ENCODE data around the gene GBGT1. TPM values are rescaled to one million over a fixed set of nuclear protein-coding genes. Genes with fewer than 3 reads are reported as not detected.

The GBGT1 gene
- polyA plus RNA-seq, 1 of the 3 experiments (the other 2 are of a cell fraction): 0.51 TPM

GRCh38 chr9:133114886-133115603, 48.7 kb downstream of the GBGT1 start:
- Histone ChIP-seq H3K27me3 (ENCODE audit: insufficient read depth) (no peaks in the 10 kb centered on the region), H3K4me2 (no peak overlapping the region), H3K27ac (ENCODE audit: low read depth in 2 of 2, low read length in 1 of 2) (peak overlapping the region in 1 of 2 experiments; percentile 99; a peak in 2 of 4 replicates), H3K9me3 (no peaks in the 10 kb centered on the region), H3K4me3 (ENCODE audit: low read depth in 2 of 2, low read length in 1 of 2) (no peak overlapping the region; a peak in 1 of 4 replicates), H3K79me2 (ENCODE audit: insufficient read depth) (peaks cover 38% of the 10 kb centered on the region), H3F3A (replicated peaks; ENCODE audit: insufficient read depth) (no peaks in the 10 kb centered on the region), H3K4me1 (ENCODE audit: control insufficient read depth in 1 of 2, insufficient read depth in 2 of 2, low read depth in 1 of 2, low read length in 1 of 2) (peaks cover 22 to 83% of the 10 kb centered on the region in 2 experiments), H4K20me1 (ENCODE audit: insufficient read depth) (peaks cover 80% of the 10 kb centered on the region), H3K36me3 (replicated peaks in 1 of 2; ENCODE audit: control insufficient read depth in 1 of 2, insufficient read depth in 2 of 2, low read length in 1 of 2) (peaks cover 5 to 8% of the 10 kb centered on the region in 2 experiments), H3K9me2 (no peaks in the 10 kb centered on the region), H2AFZ (ENCODE audit: low read depth) (no peak overlapping the region), H3K9ac (no peak overlapping the region)
- no peak for DNase-seq
- 93% methylated on average over 8 of the region's 19 CpGs for WGBS (ENCODE audit: low lambda C conversion rate)
- CTCF ChIA-PET: interaction anchor here (0.6 to 30.3 kb wide), 10 partner anchors 9 to 215 kb away, joined by 3 to 810 read pairs (median 5); no protein-coding TSS in a partner anchor
- TF ChIP-seq TEAD4 (IDR thresholded peaks at IDR 0.05; ENCODE audit: borderline replicate concordance, insufficient read depth): no peak
- TF ChIP-seq GATA2 (CRISPR knock-in tag; IDR thresholded peaks at IDR 0.05): no peak
- POLR2A ChIA-PET: interaction anchor here (0.7 to 2.0 kb wide), 9 partner anchors 8 to 85 kb away, joined by 3 to 16 read pairs (median 4); partner anchors contain the start of genes GBGT1 and GTF3C5

- ChIA-PET POLR2A (interaction anchor here (0.7 to 2.0 kb wide), 10 partner anchors 9 to 84 kb away, joined by 3 to 16 read pairs (median 4); partner anchors contain the start of genes GBGT1 and GTF3C5), CTCF (interaction anchor here (0.9 to 30.3 kb wide), 7 partner anchors 12 to 92 kb away, joined by 3 to 810 read pairs (median 12); no protein-coding TSS in a partner anchor)
- H4K20me1 ChIP-seq (ENCODE audit: insufficient read depth): peaks cover 78% of the 10 kb centered on the region
- peak; percentile 85 for DNase-seq
- H3K27ac ChIP-seq (ENCODE audit: low read depth in 2 of 2, low read length in 1 of 2): peak overlapping the region; percentile 9 to 99; a peak in 3 of 4 replicates
- no peak overlapping the region for H2AFZ ChIP-seq (ENCODE audit: low read depth)
- H3K4me2 ChIP-seq: peak overlapping the region; percentile 63; the same call in 1 of the 2 replicates
- H3K4me1 ChIP-seq (ENCODE audit: control insufficient read depth in 1 of 2, insufficient read depth in 2 of 2, low read depth in 1 of 2, low read length in 1 of 2): peaks cover 15 to 78% of the 10 kb centered on the region in 2 experiments
- no peaks in the 10 kb centered on the region for H3K9me3 ChIP-seq
- TF ChIP-seq USF1 (IDR thresholded peaks at IDR 0.05; ENCODE audit: borderline replicate concordance, low read depth) (peak; percentile 79), CHD2 (IDR thresholded peaks at IDR 0.05; ENCODE audit: low read length, partially characterized antibody) (peak; percentile 27), RAD21 (IDR thresholded peaks at IDR 0.05; ENCODE audit: low read length) (peak; percentile 27; the same call in 1 of the 2 replicates), SIN3A (IDR thresholded peaks at IDR 0.05; ENCODE audit: borderline replicate concordance, low read depth, low read length) (no peak), TCF12 (IDR thresholded peaks at IDR 0.05) (0 out of 2 replicates have a peak, but pooled peaks have one; percentile 19), JUND (IDR thresholded peaks at IDR 0.05) (no peak), FOXJ3 (CRISPR knock-in tag; IDR thresholded peaks at IDR 0.05) (peak; percentile 58), USF2 (IDR thresholded peaks at IDR 0.05; ENCODE audit: borderline replicate concordance, low read depth, low read length) (0 out of 2 replicates have a peak, but pooled peaks have one; percentile 9), MXI1 (IDR thresholded peaks at IDR 0.05; ENCODE audit: low read depth, low read length) (peak; percentile 89), TAF1 (IDR thresholded peaks at IDR 0.05; ENCODE audit: borderline replicate concordance, low read depth, low read length) (no peak), EP300 (IDR thresholded peaks at IDR 0.05; ENCODE audit: borderline replicate concordance in 1 of 2, low read depth in 1 of 2, low read length in 1 of 2) (peak in 1 of 2 experiments; percentile 49; a peak in 2 of 4 replicates), ZBTB33 (IDR thresholded peaks at IDR 0.05; ENCODE audit: borderline replicate concordance, low read depth) (no peak), RFX5 (IDR thresholded peaks at IDR 0.05; ENCODE audit: low read length) (no peak), RCOR1 (IDR thresholded peaks at IDR 0.05; ENCODE audit: low read length) (0 out of 2 replicates have a peak, but pooled peaks have one; percentile 8)
- H3K9ac ChIP-seq: no peak overlapping the region
- peaks cover 6 to 16% of the 10 kb centered on the region in 2 experiments for H3K36me3 ChIP-seq (replicated peaks in 1 of 2; ENCODE audit: control insufficient read depth in 1 of 2, insufficient read depth in 2 of 2, low read length in 1 of 2)
- H3K27me3 ChIP-seq (ENCODE audit: insufficient read depth): no peaks in the 10 kb centered on the region
- H3K9me2 ChIP-seq: no peaks in the 10 kb centered on the region
- no peaks in the 10 kb centered on the region for H3F3A ChIP-seq (replicated peaks; ENCODE audit: insufficient read depth)
- WGBS (ENCODE audit: low lambda C conversion rate): 57% methylated on average over 8 of the region's 20 CpGs
- H3K79me2 ChIP-seq (ENCODE audit: insufficient read depth): peaks cover 31% of the 10 kb centered on the region
- H3K4me3 ChIP-seq (ENCODE audit: low read depth in 2 of 2, low read length in 1 of 2): no peak overlapping the region; a peak in 1 of 4 replicates
Observed at GRCh38 chr9:133113949-133114885, 49.5 kb downstream of the GBGT1 start.
